ENCODE measurements around the gene AMN. TPM values are rescaled to one million over a fixed set of nuclear protein-coding genes. Genes with fewer than 3 reads are reported as not detected.

AMN gene
- total and polyA plus RNA-seq, 5 donors = 0.37 to 0.58 (median 0.48) TPM; not detected in 2

GRCh38 chr14:102949062-102949800 is 26.8 kb downstream of the AMN start:
- Histone ChIP-seq H3K27ac (ENCODE audit: low read length) (no peak overlapping the region), H3K4me1 (ENCODE audit: control insufficient read depth, insufficient read depth, low read length) (no peaks in the 10 kb centered on the region), H3K9me3 (ENCODE audit: control insufficient read depth, low read length) (no peaks in the 10 kb centered on the region), H3K27me3 (ENCODE audit: control insufficient read depth, insufficient read depth) (no peaks in the 10 kb centered on the region), H3K4me3 (ENCODE audit: low read length) (no peak overlapping the region)
- no peak for ATAC-seq
- DNase-seq = no peak
- intact Hi-C loops (cut with DNase I) = no loop called here
- WGBS = 77% methylated on average over 28 of the region's 28 CpGs

GRCh38 chr14:102949801-102950451 is 27.5 kb downstream of the AMN start:
- H3K27me3 ChIP-seq (ENCODE audit: control insufficient read depth, insufficient read depth) = no peaks in the 10 kb centered on the region
- no peaks in the 10 kb centered on the region for H3K9me3 ChIP-seq (ENCODE audit: control insufficient read depth, low read length)
- intact Hi-C loops (cut with DNase I) = no loop called here
- H3K4me1 ChIP-seq (ENCODE audit: control insufficient read depth, insufficient read depth, low read length) = no peaks in the 10 kb centered on the region
- DNase-seq (peak; percentile 56 to 85 (median 82)), ATAC-seq (peak; percentile 50 to 60)
- H3K4me3 ChIP-seq (ENCODE audit: low read length) = no peak overlapping the region
- 63% methylated on average over 23 of the region's 23 CpGs for WGBS
- no peak overlapping the region for H3K27ac ChIP-seq (ENCODE audit: low read length)

GRCh38 chr14:102951034-102951433 is 28.6 kb downstream of the AMN start:
- intact Hi-C loops (cut with DNase I) = no loop called here
- H3K4me3 ChIP-seq (ENCODE audit: low read length) = no peak overlapping the region
- no peak overlapping the region for H3K27ac ChIP-seq (ENCODE audit: low read length)
- H3K27me3 ChIP-seq (ENCODE audit: control insufficient read depth, insufficient read depth) = no peaks in the 10 kb centered on the region
- 48% methylated on average over 10 of the region's 10 CpGs for WGBS
- H3K4me1 ChIP-seq (ENCODE audit: control insufficient read depth, insufficient read depth, low read length) = no peaks in the 10 kb centered on the region
- no peak for DNase-seq
- no peak for ATAC-seq
- H3K9me3 ChIP-seq (ENCODE audit: control insufficient read depth, low read length) = no peaks in the 10 kb centered on the region

GRCh38 chr14:102951799-102952198 is 29.3 kb downstream of the AMN start:
- Histone ChIP-seq H3K9me3 (ENCODE audit: control insufficient read depth, low read length) (no peaks in the 10 kb centered on the region), H3K4me1 (ENCODE audit: control insufficient read depth, insufficient read depth, low read length) (no peaks in the 10 kb centered on the region), H3K27ac (ENCODE audit: low read length) (no peak overlapping the region), H3K4me3 (ENCODE audit: low read length) (no peak overlapping the region), H3K27me3 (ENCODE audit: control insufficient read depth, insufficient read depth) (no peaks in the 10 kb centered on the region)
- ATAC-seq = no peak
- WGBS = 73% methylated on average over 8 of the region's 8 CpGs
- intact Hi-C loops (cut with DNase I) = no loop called here
- no peak for DNase-seq

- no peaks in the 10 kb centered on the region for H3K4me1 ChIP-seq (ENCODE audit: control insufficient read depth, insufficient read depth, low read length)
- intact Hi-C loops (cut with DNase I) = no loop called here
- no peaks in the 10 kb centered on the region for H3K9me3 ChIP-seq (ENCODE audit: control insufficient read depth, low read length)
- 82% methylated on average over 6 of the region's 6 CpGs for WGBS
- DNase-seq (no peak), ATAC-seq (no peak)
- no peaks in the 10 kb centered on the region for H3K27me3 ChIP-seq (ENCODE audit: control insufficient read depth, insufficient read depth)
- H3K27ac ChIP-seq (ENCODE audit: low read length) = no peak overlapping the region
- H3K4me3 ChIP-seq (ENCODE audit: low read length) = no peak overlapping the region
These were observed 29.8 kb downstream of the AMN start for GRCh38 chr14:102952276-102952675.

- H3K27me3 ChIP-seq (ENCODE audit: control insufficient read depth, insufficient read depth) = no peaks in the 10 kb centered on the region
- WGBS = 87% methylated on average over 15 of the region's 15 CpGs
- intact Hi-C loops (cut with DNase I) = no loop called here
- H3K27ac ChIP-seq (ENCODE audit: low read length) = no peak overlapping the region
- no peak for ATAC-seq
- no peak overlapping the region for H3K4me3 ChIP-seq (ENCODE audit: low read length)
- no peak for DNase-seq
- H3K9me3 ChIP-seq (ENCODE audit: control insufficient read depth, low read length) = no peaks in the 10 kb centered on the region
- no peaks in the 10 kb centered on the region for H3K4me1 ChIP-seq (ENCODE audit: control insufficient read depth, insufficient read depth, low read length)
These were observed 30.6 kb downstream of the AMN start for GRCh38 chr14:102953100-102953499.

GRCh38 chr14:102954081-102954789 is 31.8 kb downstream of the AMN start:
- Histone ChIP-seq H3K9me3 (ENCODE audit: control insufficient read depth, low read length) (no peaks in the 10 kb centered on the region), H3K27ac (ENCODE audit: low read length) (no peak overlapping the region), H3K4me3 (ENCODE audit: low read length) (no peak overlapping the region), H3K27me3 (ENCODE audit: control insufficient read depth, insufficient read depth) (no peaks in the 10 kb centered on the region), H3K4me1 (ENCODE audit: control insufficient read depth, insufficient read depth, low read length) (no peaks in the 10 kb centered on the region)
- 90% methylated on average over 18 of the region's 18 CpGs for WGBS
- no peak for ATAC-seq
- intact Hi-C loops (cut with DNase I) = no loop called here
- no peak for DNase-seq

GRCh38 chr14:102955636-102956408 is 33.4 kb downstream of the AMN start:
- ATAC-seq (peak in 1 of 2 donors; percentile 27), DNase-seq (no peak)
- Histone ChIP-seq H3K27me3 (ENCODE audit: control insufficient read depth, insufficient read depth) (no peaks in the 10 kb centered on the region), H3K4me3 (ENCODE audit: low read length) (no peak overlapping the region), H3K27ac (ENCODE audit: low read length) (no peak overlapping the region), H3K4me1 (ENCODE audit: control insufficient read depth, insufficient read depth, low read length) (no peaks in the 10 kb centered on the region), H3K9me3 (ENCODE audit: control insufficient read depth, low read length) (no peaks in the 10 kb centered on the region)
- 69% methylated on average over 8 of the region's 8 CpGs for WGBS
- intact Hi-C loops (cut with DNase I) = no loop called here

GRCh38 chr14:102957222-102957621 is 34.8 kb downstream of the AMN start:
- Histone ChIP-seq H3K27me3 (ENCODE audit: control insufficient read depth, insufficient read depth) (no peaks in the 10 kb centered on the region), H3K4me1 (ENCODE audit: control insufficient read depth, insufficient read depth, low read length) (no peaks in the 10 kb centered on the region), H3K27ac (ENCODE audit: low read length) (no peak overlapping the region), H3K9me3 (ENCODE audit: control insufficient read depth, low read length) (no peaks in the 10 kb centered on the region), H3K4me3 (ENCODE audit: low read length) (no peak overlapping the region)
- DNase-seq = no peak
- ATAC-seq = no peak
- intact Hi-C loops (cut with DNase I) = no loop called here
- WGBS = 93% methylated on average over 10 of the region's 10 CpGs

GRCh38 chr14:102958461-102958860 is 36.0 kb downstream of the AMN start:
- DNase-seq = no peak
- H3K4me1 ChIP-seq (ENCODE audit: control insufficient read depth, insufficient read depth, low read length) = no peaks in the 10 kb centered on the region
- no peak overlapping the region for H3K27ac ChIP-seq (ENCODE audit: low read length)
- no peak overlapping the region for H3K4me3 ChIP-seq (ENCODE audit: low read length)
- no peaks in the 10 kb centered on the region for H3K9me3 ChIP-seq (ENCODE audit: control insufficient read depth, low read length)
- no peaks in the 10 kb centered on the region for H3K27me3 ChIP-seq (ENCODE audit: control insufficient read depth, insufficient read depth)
- ATAC-seq = no peak
- 92% methylated on average over 10 of the region's 10 CpGs for WGBS
- intact Hi-C loops (cut with DNase I) = no loop called here

All from right cardiac atrium (tissue), 5 donors.